ENCODE data around the gene MTERF4.

DNA sequence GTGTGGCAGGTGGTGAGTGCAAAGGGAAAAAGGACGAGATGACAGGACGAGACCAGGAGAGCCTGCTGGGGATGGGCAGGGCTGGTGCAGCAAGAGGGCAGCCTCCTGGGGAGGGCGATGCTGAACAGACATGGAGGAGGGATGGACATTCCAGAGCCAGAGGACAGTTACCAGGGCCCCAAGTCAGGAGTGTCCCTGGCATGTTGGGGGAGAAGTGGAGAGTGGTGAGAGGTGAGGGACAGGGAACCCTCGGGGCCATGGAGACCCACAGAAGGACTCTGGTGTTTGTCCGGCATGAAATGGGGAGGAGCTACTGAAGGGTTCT is 19.0 kb downstream of the MTERF4 start:
- TF ChIP-seq, protein P1, sequence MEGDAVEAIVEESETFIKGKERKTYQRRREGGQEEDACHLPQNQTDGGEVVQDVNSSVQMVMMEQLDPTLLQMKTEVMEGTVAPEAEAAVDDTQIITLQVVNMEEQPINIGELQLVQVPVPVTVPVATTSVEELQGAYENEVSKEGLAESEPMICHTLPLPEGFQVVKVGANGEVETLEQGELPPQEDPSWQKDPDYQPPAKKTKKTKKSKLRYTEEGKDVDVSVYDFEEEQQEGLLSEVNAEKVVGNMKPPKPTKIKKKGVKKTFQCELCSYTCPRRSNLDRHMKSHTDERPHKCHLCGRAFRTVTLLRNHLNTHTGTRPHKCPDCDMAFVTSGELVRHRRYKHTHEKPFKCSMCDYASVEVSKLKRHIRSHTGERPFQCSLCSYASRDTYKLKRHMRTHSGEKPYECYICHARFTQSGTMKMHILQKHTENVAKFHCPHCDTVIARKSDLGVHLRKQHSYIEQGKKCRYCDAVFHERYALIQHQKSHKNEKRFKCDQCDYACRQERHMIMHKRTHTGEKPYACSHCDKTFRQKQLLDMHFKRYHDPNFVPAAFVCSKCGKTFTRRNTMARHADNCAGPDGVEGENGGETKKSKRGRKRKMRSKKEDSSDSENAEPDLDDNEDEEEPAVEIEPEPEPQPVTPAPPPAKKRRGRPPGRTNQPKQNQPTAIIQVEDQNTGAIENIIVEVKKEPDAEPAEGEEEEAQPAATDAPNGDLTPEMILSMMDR (conservative IDR thresholded peaks at IDR 0.05; ENCODE audit: low read length), result no peak
- no peak for TF ChIP-seq EZH2phosphoT487 (IDR thresholded peaks at IDR 0.05; ENCODE audit: borderline replicate concordance)
